Neural cell (in vitro differentiated cells): ENCODE data around the gene RPL15. TPM values are rescaled to one million over a fixed set of nuclear protein-coding genes. Genes with fewer than 3 reads are reported as not detected.

ENCODE experiments used
- H2AFZ ChIP-seq: fragments of 200-600, 300-800 bp; sonication (generic), shearing (Covaris generic); 2 replicates; pipeline ENCODE4 v1.6.0; 2014; ENCODE audit warnings: low read depth, mild to moderate bottlenecking, antibody characterized with exemption, low read length, moderate library complexity
- H3F3A ChIP-seq: fragments of 200-600 bp; shearing (Covaris generic); 2 replicates; pipeline ENCODE4 v1.6.1; 2016; ENCODE audit warnings: mild to moderate bottlenecking, moderate library complexity, mixed read lengths, antibody characterized with exemption, low read length; ENCODE audit not compliant: insufficient read depth, poor library complexity, severe bottlenecking
- H3K27ac ChIP-seq: fragments of 200-600, 300-800 bp; sonication (generic), shearing (Covaris generic); 2 replicates; pipeline ENCODE4 v1.5.1; 2014; ENCODE audit warnings: mild to moderate bottlenecking, low read length, moderate library complexity
- H3K27me3 ChIP-seq: fragments of 300-800, 200-600 bp; sonication (generic), shearing (Covaris generic); 2 replicates; pipeline ENCODE4 v1.6.0; 2014; ENCODE audit warnings: mild to moderate bottlenecking, low read depth, low read length, moderate library complexity; ENCODE audit not compliant: insufficient read depth
- H3K36me3 ChIP-seq: fragments of 300-800, 200-600 bp; sonication (generic), shearing (Covaris generic); 2 replicates; pipeline ENCODE4 v1.5.1; 2014; ENCODE audit warnings: mild to moderate bottlenecking, antibody characterized with exemption, low read length, moderate library complexity; ENCODE audit not compliant: insufficient read depth
- H3K4me2 ChIP-seq: fragments of 300-800, 200-600 bp; sonication (generic), shearing (Covaris generic); 2 replicates; pipeline ENCODE4 v1.6.0; 2014; ENCODE audit warnings: mild to moderate bottlenecking, low read length
- H3K4me3 ChIP-seq: fragments of 300-800, 200-600 bp; sonication (generic), shearing (Covaris generic); 2 replicates; pipeline ENCODE4 v1.5.1; 2014; ENCODE audit warnings: mild to moderate bottlenecking, low read length, moderate library complexity
- H3K79me2 ChIP-seq: fragments of 200-600 bp; shearing (Covaris generic); replicated peaks from 2 replicates; pipeline ENCODE4 v1.6.0; 2014; ENCODE audit warnings: mild to moderate bottlenecking, low read length, moderate library complexity; ENCODE audit not compliant: insufficient read depth
- H3K9ac ChIP-seq: fragments of 300-800, 200-600 bp; sonication (generic), shearing (Covaris generic); 2 replicates; pipeline ENCODE4 v1.6.1; 2016; ENCODE audit warnings: mild to moderate bottlenecking, low read length, mixed read lengths
- H3K9me2 ChIP-seq: fragments of 200-600 bp; shearing (Covaris generic); 2 replicates; pipeline ENCODE4 v1.6.1; 2016; ENCODE audit warnings: mild to moderate bottlenecking, low read length, mixed read lengths; ENCODE audit not compliant: insufficient read depth
- H3K9me3 ChIP-seq: fragments of 200-600, 300-800 bp; sonication (generic), shearing (Covaris generic); 2 replicates; pipeline ENCODE4 v1.6.1; 2016; ENCODE audit warnings: mild to moderate bottlenecking, mixed run types, low read length, moderate library complexity, mixed read lengths
- H4K20me1 ChIP-seq: fragments of 200-600 bp; shearing (Covaris generic); 2 replicates; pipeline ENCODE4 v1.6.1; 2016; ENCODE audit warnings: mild to moderate bottlenecking, mixed run types; ENCODE audit not compliant: insufficient read depth
- EP300 ChIP-seq: fragments of 450-650 bp; conservative IDR thresholded peaks from 2 replicates; pipeline ENCODE4 v1.6.1; 2014; ENCODE audit warnings: antibody characterized with exemption, mild to moderate bottlenecking, moderate library complexity; ENCODE audit not compliant: poor library complexity, severe bottlenecking
- EZH2 ChIP-seq: fragments of 200-600, 300-800 bp; shearing (Covaris generic), sonication (generic); IDR thresholded peaks from 2 replicates; pipeline ENCODE4 v1.6.1; 2014; ENCODE audit warnings: antibody characterized with exemption, low read length, borderline replicate concordance, mild to moderate bottlenecking; ENCODE audit not compliant: insufficient read depth, poor library complexity, severe bottlenecking
- MXI1 ChIP-seq: fragments of 450-650 bp; conservative IDR thresholded peaks from 2 replicates; pipeline ENCODE4 v1.6.1; 2014; ENCODE audit warnings: antibody characterized with exemption, mild to moderate bottlenecking; ENCODE audit not compliant: poor library complexity, severe bottlenecking
- POLR2AphosphoS5 ChIP-seq: IDR thresholded peaks from 2 replicates; pipeline ENCODE4 v1.6.1; 2012
- RAD21 ChIP-seq: fragments of 450-650 bp; conservative IDR thresholded peaks from 2 replicates; pipeline ENCODE4 v1.6.1; 2014; ENCODE audit warnings: antibody characterized with exemption, mild to moderate bottlenecking, moderate library complexity
- SMC3 ChIP-seq: fragments of 450-650 bp; conservative IDR thresholded peaks from 2 replicates; pipeline ENCODE4 v1.6.1; 2014; ENCODE audit warnings: antibody characterized with exemption, mild to moderate bottlenecking, moderate library complexity; ENCODE audit not compliant: poor library complexity
- TAF1 ChIP-seq: IDR thresholded peaks from 2 replicates; pipeline ENCODE4 v1.6.1; 2012; ENCODE audit warnings: low read depth
- polyA plus RNA-seq: library from polyadenylated mRNA; depleted of rRNA; stranded (reverse); fragments of >200 nt; gene quantifications from 2 replicates; pipeline ENCODE4 v1.2.3, GENCODE V29; 2014
- TF ChIP-seq, protein P1 (sequence below): IDR thresholded peaks from 2 replicates; pipeline ENCODE4 v1.6.1; 2012; ENCODE audit warnings: borderline replicate concordance
- TF ChIP-seq, protein P2 (sequence below): fragments of 450-650 bp; IDR thresholded peaks from 2 replicates; pipeline ENCODE4 v1.5.1; 2014; ENCODE audit warnings: antibody characterized with exemption, mild to moderate bottlenecking, moderate library complexity; ENCODE audit not compliant: poor library complexity, severe bottlenecking

The RPL15 gene
- polyA plus RNA-seq, 1 donor from 2014 or later = 3,247 TPM

GRCh38 chr3:23889950-23890349 is 27.0 kb upstream of the RPL15 start:
- no peaks in the 10 kb centered on the region for H3K9me2 ChIP-seq
- no peaks in the 10 kb centered on the region for H3K36me3 ChIP-seq
- no peak overlapping the region for H3K9ac ChIP-seq
- TF ChIP-seq SMC3 = no peak
- TF ChIP-seq EZH2 = no peak
- TF ChIP-seq RAD21 = no peak
- TF ChIP-seq, protein P1, sequence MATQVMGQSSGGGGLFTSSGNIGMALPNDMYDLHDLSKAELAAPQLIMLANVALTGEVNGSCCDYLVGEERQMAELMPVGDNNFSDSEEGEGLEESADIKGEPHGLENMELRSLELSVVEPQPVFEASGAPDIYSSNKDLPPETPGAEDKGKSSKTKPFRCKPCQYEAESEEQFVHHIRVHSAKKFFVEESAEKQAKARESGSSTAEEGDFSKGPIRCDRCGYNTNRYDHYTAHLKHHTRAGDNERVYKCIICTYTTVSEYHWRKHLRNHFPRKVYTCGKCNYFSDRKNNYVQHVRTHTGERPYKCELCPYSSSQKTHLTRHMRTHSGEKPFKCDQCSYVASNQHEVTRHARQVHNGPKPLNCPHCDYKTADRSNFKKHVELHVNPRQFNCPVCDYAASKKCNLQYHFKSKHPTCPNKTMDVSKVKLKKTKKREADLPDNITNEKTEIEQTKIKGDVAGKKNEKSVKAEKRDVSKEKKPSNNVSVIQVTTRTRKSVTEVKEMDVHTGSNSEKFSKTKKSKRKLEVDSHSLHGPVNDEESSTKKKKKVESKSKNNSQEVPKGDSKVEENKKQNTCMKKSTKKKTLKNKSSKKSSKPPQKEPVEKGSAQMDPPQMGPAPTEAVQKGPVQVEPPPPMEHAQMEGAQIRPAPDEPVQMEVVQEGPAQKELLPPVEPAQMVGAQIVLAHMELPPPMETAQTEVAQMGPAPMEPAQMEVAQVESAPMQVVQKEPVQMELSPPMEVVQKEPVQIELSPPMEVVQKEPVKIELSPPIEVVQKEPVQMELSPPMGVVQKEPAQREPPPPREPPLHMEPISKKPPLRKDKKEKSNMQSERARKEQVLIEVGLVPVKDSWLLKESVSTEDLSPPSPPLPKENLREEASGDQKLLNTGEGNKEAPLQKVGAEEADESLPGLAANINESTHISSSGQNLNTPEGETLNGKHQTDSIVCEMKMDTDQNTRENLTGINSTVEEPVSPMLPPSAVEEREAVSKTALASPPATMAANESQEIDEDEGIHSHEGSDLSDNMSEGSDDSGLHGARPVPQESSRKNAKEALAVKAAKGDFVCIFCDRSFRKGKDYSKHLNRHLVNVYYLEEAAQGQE = no peak
- no peak for TF ChIP-seq EP300
- no peak for TF ChIP-seq POLR2AphosphoS5
- TF ChIP-seq TAF1 = no peak
- no peak for TF ChIP-seq MXI1
- TF ChIP-seq, protein P2, sequence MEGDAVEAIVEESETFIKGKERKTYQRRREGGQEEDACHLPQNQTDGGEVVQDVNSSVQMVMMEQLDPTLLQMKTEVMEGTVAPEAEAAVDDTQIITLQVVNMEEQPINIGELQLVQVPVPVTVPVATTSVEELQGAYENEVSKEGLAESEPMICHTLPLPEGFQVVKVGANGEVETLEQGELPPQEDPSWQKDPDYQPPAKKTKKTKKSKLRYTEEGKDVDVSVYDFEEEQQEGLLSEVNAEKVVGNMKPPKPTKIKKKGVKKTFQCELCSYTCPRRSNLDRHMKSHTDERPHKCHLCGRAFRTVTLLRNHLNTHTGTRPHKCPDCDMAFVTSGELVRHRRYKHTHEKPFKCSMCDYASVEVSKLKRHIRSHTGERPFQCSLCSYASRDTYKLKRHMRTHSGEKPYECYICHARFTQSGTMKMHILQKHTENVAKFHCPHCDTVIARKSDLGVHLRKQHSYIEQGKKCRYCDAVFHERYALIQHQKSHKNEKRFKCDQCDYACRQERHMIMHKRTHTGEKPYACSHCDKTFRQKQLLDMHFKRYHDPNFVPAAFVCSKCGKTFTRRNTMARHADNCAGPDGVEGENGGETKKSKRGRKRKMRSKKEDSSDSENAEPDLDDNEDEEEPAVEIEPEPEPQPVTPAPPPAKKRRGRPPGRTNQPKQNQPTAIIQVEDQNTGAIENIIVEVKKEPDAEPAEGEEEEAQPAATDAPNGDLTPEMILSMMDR = no peak
- H3K27me3 ChIP-seq = no peaks in the 10 kb centered on the region
- H3K4me2 ChIP-seq = no peak overlapping the region
- no peaks in the 10 kb centered on the region for H3K9me3 ChIP-seq
- no peak overlapping the region for H2AFZ ChIP-seq
- H3K27ac ChIP-seq = no peak overlapping the region
- H3K79me2 ChIP-seq = peaks cover 3% of the 10 kb centered on the region
- no peaks in the 10 kb centered on the region for H4K20me1 ChIP-seq
- H3F3A ChIP-seq = no peaks in the 10 kb centered on the region
- H3K4me3 ChIP-seq = no peak overlapping the region

DNA sequence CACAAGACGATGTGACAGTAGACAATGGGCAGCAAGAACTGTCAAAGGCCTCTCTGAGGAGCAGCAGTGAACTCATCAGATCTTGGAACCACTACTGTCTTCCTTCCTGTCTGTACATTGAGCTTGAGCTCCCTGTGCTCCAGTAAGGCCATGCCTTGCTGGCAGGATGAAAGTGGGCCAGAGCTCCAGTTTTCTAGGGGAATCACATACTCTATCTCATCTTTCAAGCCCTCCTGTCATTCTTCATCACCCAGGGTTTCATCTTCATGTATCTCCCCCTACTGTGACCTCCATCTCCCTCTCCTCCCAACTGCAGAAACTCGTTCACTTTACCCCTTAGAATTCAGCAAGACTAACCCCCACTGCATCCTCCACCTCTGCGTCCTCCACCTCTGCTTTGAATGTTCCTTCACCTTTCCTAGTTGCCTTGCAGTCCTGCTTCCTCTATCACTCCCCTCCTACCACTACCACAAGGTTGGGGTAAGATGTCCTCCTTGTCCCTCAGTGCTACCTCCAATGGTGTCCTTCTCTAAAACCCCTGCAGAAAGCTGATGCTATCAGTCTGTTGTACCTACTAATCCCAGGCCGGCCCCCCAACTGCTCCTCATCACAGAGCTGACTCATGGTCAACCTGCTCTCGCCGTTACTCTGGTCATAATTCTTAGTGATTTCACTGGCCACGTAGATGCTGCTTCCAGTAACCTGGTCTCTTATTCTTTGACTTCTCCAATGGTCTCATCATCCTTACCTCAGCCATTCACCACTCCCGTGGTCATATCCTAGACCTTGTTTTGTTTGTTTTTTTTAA is 22.5 kb upstream of the RPL15 start:
- Histone ChIP-seq H3K4me3 (no peak overlapping the region), H2AFZ (no peak overlapping the region), H4K20me1 (no peaks in the 10 kb centered on the region), H3K27me3 (no peaks in the 10 kb centered on the region), H3K9me3 (no peaks in the 10 kb centered on the region), H3K27ac (no peak overlapping the region), H3K36me3 (peaks cover 14% of the 10 kb centered on the region), H3F3A (no peaks in the 10 kb centered on the region), H3K4me2 (no peak overlapping the region), H3K79me2 (no peaks in the 10 kb centered on the region), H3K9ac (no peak overlapping the region), H3K9me2 (no peaks in the 10 kb centered on the region)
- TF ChIP-seq RAD21 (no peak), EZH2 (no peak), TAF1 (no peak), MXI1 (no peak), POLR2AphosphoS5 (no peak), SMC3 (no peak), EP300 (no peak)
- TF ChIP-seq, protein P2 = no peak
- TF ChIP-seq, protein P1 = no peak
